ENCODE measurements around the gene SLC15A4. TPM values are rescaled to one million over a fixed set of nuclear protein-coding genes. Genes with fewer than 3 reads are reported as not detected.

The SLC15A4 gene
- total RNA-seq, 3 donors from 2014 or later (not counting 1 experiment from before 2014, with no cell fraction given): 176 to 306 (median 250) TPM

DNA sequence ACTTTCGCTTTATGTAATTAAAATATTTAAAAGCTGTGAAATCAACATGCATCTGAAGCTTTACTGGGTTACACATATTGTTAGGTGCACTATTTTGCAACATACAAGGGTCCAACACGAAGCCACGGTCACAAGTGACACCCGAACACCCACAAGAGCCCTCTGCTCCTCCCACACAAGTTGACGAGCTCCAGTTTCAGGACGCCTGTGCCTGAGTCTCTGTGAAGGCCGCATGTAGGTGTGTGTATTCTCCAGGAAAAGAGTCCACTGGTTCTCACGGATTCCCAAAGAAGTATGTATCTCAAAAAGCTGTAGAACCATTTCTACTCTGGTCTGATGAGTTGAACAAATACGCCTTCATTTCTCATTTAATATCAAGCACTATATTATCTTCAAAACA, 12.0 kb downstream of the SLC15A4 start:
- no peak overlapping the region for H3K4me3 ChIP-seq (ENCODE audit: low read length)
- no peaks in the 10 kb centered on the region for H3K27me3 ChIP-seq (ENCODE audit: control insufficient read depth, insufficient read depth, low read length)
- peaks cover 40% of the 10 kb centered on the region for H3K36me3 ChIP-seq (ENCODE audit: control insufficient read depth, insufficient read depth, low read length)
- TF ChIP-seq, protein P1, sequence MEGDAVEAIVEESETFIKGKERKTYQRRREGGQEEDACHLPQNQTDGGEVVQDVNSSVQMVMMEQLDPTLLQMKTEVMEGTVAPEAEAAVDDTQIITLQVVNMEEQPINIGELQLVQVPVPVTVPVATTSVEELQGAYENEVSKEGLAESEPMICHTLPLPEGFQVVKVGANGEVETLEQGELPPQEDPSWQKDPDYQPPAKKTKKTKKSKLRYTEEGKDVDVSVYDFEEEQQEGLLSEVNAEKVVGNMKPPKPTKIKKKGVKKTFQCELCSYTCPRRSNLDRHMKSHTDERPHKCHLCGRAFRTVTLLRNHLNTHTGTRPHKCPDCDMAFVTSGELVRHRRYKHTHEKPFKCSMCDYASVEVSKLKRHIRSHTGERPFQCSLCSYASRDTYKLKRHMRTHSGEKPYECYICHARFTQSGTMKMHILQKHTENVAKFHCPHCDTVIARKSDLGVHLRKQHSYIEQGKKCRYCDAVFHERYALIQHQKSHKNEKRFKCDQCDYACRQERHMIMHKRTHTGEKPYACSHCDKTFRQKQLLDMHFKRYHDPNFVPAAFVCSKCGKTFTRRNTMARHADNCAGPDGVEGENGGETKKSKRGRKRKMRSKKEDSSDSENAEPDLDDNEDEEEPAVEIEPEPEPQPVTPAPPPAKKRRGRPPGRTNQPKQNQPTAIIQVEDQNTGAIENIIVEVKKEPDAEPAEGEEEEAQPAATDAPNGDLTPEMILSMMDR (IDR thresholded peaks at IDR 0.05): no peak
- Mint-ChIP-seq H3K36me3 (peaks cover 40% of the 10 kb centered on the region), H3K4me3 (peak overlapping the region; percentile 94), H3K27ac (peak overlapping the region; percentile 99), H3K4me1 (peaks cover 71 to 75% of the 10 kb centered on the region in 2 donors), H3K27me3 (ENCODE audit: low read depth in 2 of 2) (no peaks in the 10 kb centered on the region), H3K9me3 (no peaks in the 10 kb centered on the region)
- DNase-seq (peak; percentile 54 to 64), ATAC-seq (peak; percentile 45 to 67 (median 56))
- H3K9me3 ChIP-seq (ENCODE audit: control insufficient read depth, insufficient read depth, low read length): no peaks in the 10 kb centered on the region
- peak overlapping the region; percentile 97 for H3K27ac ChIP-seq (ENCODE audit: low read length)
- H3K4me1 ChIP-seq (ENCODE audit: control insufficient read depth, insufficient read depth, low read length): peaks cover 63% of the 10 kb centered on the region
- intact Hi-C loops (cut with micrococcal nuclease): loop anchor here (5.0 kb wide), 1 partner anchor 65 kb away; no protein-coding TSS in a partner anchor
- WGBS (ENCODE audit: insufficient coverage): 30% methylated on average over 9 of the region's 9 CpGs

DNA sequence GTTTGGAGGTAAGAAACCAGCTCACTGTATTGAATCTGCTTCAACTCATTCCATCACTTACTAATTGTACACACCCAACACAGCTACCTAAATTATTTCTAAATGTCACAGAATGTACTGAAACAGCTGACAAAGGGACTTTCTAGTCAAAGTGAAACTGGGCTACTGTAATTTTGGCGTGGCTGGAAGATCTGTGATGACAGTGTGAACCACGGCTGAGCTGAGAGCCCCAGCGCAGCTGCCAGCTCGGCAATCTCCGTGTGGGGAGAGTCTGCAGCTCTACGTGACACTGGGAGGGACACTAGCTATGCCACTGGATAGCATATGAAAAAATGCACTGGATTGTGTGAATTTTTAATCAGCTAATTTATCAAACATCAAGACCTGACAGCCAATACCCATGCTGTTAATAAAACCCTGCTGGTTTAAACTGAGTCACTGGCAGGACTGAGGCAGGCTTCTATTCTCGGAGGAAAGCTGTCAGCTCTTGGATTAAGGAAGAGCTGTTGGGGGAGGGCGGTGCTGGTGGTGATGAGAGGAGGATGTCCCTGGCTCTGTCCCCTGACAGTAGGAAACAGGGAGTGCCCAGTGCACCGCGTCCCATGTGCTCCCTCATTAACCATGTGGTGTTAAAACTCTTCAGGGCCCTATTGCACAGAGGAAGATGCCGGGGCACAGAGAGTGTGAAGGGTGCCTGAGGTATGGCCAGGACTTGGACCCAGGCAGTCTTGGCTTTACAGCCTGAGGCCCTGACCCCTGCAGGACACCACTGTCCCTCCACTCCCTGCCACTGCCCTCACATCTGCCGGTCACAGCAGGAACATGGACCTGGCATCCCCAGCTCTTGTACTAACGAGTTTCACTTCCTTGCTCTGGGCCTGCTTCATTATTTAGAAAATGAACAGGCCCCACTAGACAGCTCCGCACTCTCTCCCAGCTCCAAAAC, 13.3 kb downstream of the SLC15A4 start:
- Histone ChIP-seq H3K27me3 (ENCODE audit: control insufficient read depth, insufficient read depth, low read length) (no peaks in the 10 kb centered on the region), H3K36me3 (ENCODE audit: control insufficient read depth, insufficient read depth, low read length) (peaks cover 47% of the 10 kb centered on the region), H3K27ac (ENCODE audit: low read length) (peak overlapping the region; percentile 97), H3K4me1 (ENCODE audit: control insufficient read depth, insufficient read depth, low read length) (peaks cover 51% of the 10 kb centered on the region), H3K4me3 (ENCODE audit: low read length) (peak overlapping the region; percentile 2), H3K9me3 (ENCODE audit: control insufficient read depth, insufficient read depth, low read length) (no peaks in the 10 kb centered on the region)
- intact Hi-C loops (cut with micrococcal nuclease): loop anchor here (1.0 to 5.0 kb wide), 3 partner anchors 13 to 63 kb away; no protein-coding TSS in a partner anchor
- Mint-ChIP-seq H3K4me3 (peak overlapping the region; percentile 94), H3K4me1 (peaks cover 63 to 65% of the 10 kb centered on the region in 2 donors), H3K27me3 (ENCODE audit: low read depth in 2 of 2) (no peaks in the 10 kb centered on the region), H3K9me3 (no peaks in the 10 kb centered on the region), H3K27ac (peak overlapping the region; percentile 99), H3K36me3 (peaks cover 40% of the 10 kb centered on the region)
- 42% methylated on average over 14 of the region's 14 CpGs for WGBS (ENCODE audit: insufficient coverage)
- ATAC-seq (peak; percentile 64 to 84 (median 68)), DNase-seq (peak; percentile 70 to 73)
- TF ChIP-seq, protein P1 (IDR thresholded peaks at IDR 0.05): no peak

DNA sequence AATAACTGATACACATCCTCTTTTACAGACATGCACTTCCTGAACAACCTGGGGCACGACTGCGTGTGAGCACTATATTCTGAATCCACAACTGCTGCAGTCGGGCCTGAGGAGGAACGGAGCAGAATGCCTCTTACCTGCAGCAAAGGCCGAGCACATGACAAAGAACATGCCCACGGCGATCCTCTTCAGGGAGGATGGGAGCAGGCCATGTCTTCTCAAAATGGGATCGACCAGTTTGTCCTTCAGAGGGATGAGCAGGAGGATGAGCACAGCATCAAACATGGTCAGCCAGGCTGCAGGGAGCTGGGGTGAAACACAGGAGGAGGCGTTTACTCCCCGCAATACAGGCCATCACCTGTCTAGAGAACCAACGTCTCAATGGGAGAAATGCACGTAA, 15.1 kb downstream of the SLC15A4 start:
- Histone ChIP-seq H3K27me3 (ENCODE audit: control insufficient read depth, insufficient read depth, low read length) (no peaks in the 10 kb centered on the region), H3K36me3 (ENCODE audit: control insufficient read depth, insufficient read depth, low read length) (peaks cover 41% of the 10 kb centered on the region), H3K27ac (ENCODE audit: low read length) (peak overlapping the region; percentile 23), H3K4me3 (ENCODE audit: low read length) (no peak overlapping the region), H3K4me1 (ENCODE audit: control insufficient read depth, insufficient read depth, low read length) (peaks cover 33% of the 10 kb centered on the region), H3K9me3 (ENCODE audit: control insufficient read depth, insufficient read depth, low read length) (no peaks in the 10 kb centered on the region)
- Mint-ChIP-seq H3K9me3 (no peaks in the 10 kb centered on the region), H3K27ac (peak overlapping the region; percentile 99), H3K36me3 (peaks cover 35% of the 10 kb centered on the region), H3K4me3 (peak overlapping the region; percentile 25), H3K27me3 (ENCODE audit: low read depth in 2 of 2) (no peaks in the 10 kb centered on the region), H3K4me1 (peaks cover 47 to 50% of the 10 kb centered on the region in 2 donors)
- 92% methylated on average over 12 of the region's 12 CpGs for WGBS (ENCODE audit: insufficient coverage)
- no peak for ATAC-seq
- DNase-seq: no peak
- TF ChIP-seq, protein P1 (IDR thresholded peaks at IDR 0.05): no peak
- intact Hi-C loops (cut with micrococcal nuclease): no loop called here

All from natural killer cell (primary cell).